Peyer's patch (tissue), 4 donors: ENCODE measurements around the gene CLIC1. TPM values are rescaled to one million over a fixed set of nuclear protein-coding genes. Genes with fewer than 3 reads are reported as not detected.

Source experiments
- DNase-seq, 3 donors: peaks; one replicate each; pipeline ENCODE4 v3.0.0-alpha.2; 2017 to 2019
- H3K27ac ChIP-seq, 4 donors: fragments of 200-600 bp; sonication (generic); one replicate each; pipeline ENCODE4 v1.5.1; 2016 to 2019
- H3K27me3 ChIP-seq, 2 donors: fragments of 200-600 bp; sonication (generic); one replicate each; pipeline ENCODE4 v1.5.1; 2019
- H3K36me3 ChIP-seq, 3 donors: fragments of 200-600 bp; sonication (generic); one replicate each; pipeline ENCODE4 v1.5.1; 2016 to 2019
- H3K4me1 ChIP-seq, 4 donors: fragments of 200-600 bp; sonication (generic); one replicate each; pipeline ENCODE4 v1.5.1; 2016 to 2019
- H3K4me3 ChIP-seq, 4 donors: fragments of 200-600 bp; sonication (generic); 1 replicate in 3 of 4; 2 replicates in 1 of 4; pipeline ENCODE4 v1.5.1; 2016 to 2019; ENCODE audit warnings: mild to moderate bottlenecking in 1 of 4
- H3K9me3 ChIP-seq, 4 donors: fragments of 200-600 bp; sonication (generic); one replicate each; pipeline ENCODE4 v1.5.1; 2016 to 2019; ENCODE audit warnings: mild to moderate bottlenecking in 1 of 4
- CTCF ChIP-seq, 6 experiments: fragments of 450-650 bp in 4 of 6; fragments of 200-600 bp in 2 of 6; sonication (generic) in 1 of 6; IDR thresholded peaks; one replicate each; pipeline ENCODE4 v1.5.1; 2017 to 2019; ENCODE audit warnings: antibody characterized with exemption in 6 of 6, mild to moderate bottlenecking in 3 of 6, moderate library complexity in 1 of 6
- POLR2A ChIP-seq, 2 donors: fragments of 450-650 bp; IDR thresholded peaks; one replicate each; pipeline ENCODE4 v1.5.1; 2017; ENCODE audit warnings: antibody characterized with exemption in 2 of 2, mild to moderate bottlenecking in 2 of 2, moderate library complexity in 2 of 2
- total RNA-seq, 4 donors: library from RNA; depleted of rRNA; stranded (reverse); fragments of >200 nt; gene quantifications; one replicate each; pipeline ENCODE4 v1.1.0, GENCODE V29; 2016

Gene CLIC1
- total RNA-seq, 4 donors from 2014 or later, result 207 to 307 (median 270) TPM

- Histone ChIP-seq H3K4me3 (no peak within 1 kb of the TSS), H3K36me3 (no peaks in the 10 kb centered on the region), H3K4me1 (peaks cover 0 to 15% (median 1%) of the 10 kb centered on the region in 4 donors), H3K27ac (peak within 1 kb of the TSS in 1 of 4 donors; percentile 35), H3K9me3 (no peaks in the 10 kb centered on the region), H3K27me3 (no peaks in the 10 kb centered on the region)
- TF ChIP-seq CTCF (IDR thresholded peaks at IDR 0.05), result no peak
- TF ChIP-seq POLR2A (IDR thresholded peaks at IDR 0.05), result no peak
- DNase-seq, result no peak
Measured at GRCh38 chr6:31715022-31715958, 21.0 kb downstream of the CLIC1 start, which contains the start of gene LY6G6D. TSS of gene LY6G6D (plus strand) at chr6:31715348. CDS start at chr6:31715356, 8 bp downstream.

- peak overlapping the region in 1 of 4 donors; percentile 35 for H3K27ac ChIP-seq
- no peaks in the 10 kb centered on the region for H3K9me3 ChIP-seq
- no peaks in the 10 kb centered on the region for H3K27me3 ChIP-seq
- peaks cover 0 to 15% (median 1%) of the 10 kb centered on the region in 4 donors for H3K4me1 ChIP-seq
- no peak for TF ChIP-seq CTCF (IDR thresholded peaks at IDR 0.05)
- TF ChIP-seq POLR2A (IDR thresholded peaks at IDR 0.05), result no peak
- DNase-seq, result no peak
- no peak overlapping the region for H3K4me3 ChIP-seq
- no peaks in the 10 kb centered on the region for H3K36me3 ChIP-seq
Measured at GRCh38 chr6:31713991-31714684, 22.2 kb downstream of the CLIC1 start.

- TF ChIP-seq POLR2A (IDR thresholded peaks at IDR 0.05) (no peak), CTCF (IDR thresholded peaks at IDR 0.05) (no peak)
- Histone ChIP-seq H3K9me3 (no peaks in the 10 kb centered on the region), H3K4me1 (peaks cover 0 to 15% (median 1%) of the 10 kb centered on the region in 4 donors), H3K36me3 (no peaks in the 10 kb centered on the region), H3K4me3 (no peak overlapping the region), H3K27ac (no peak overlapping the region), H3K27me3 (no peaks in the 10 kb centered on the region)
- no peak for DNase-seq
Measured at GRCh38 chr6:31713465-31713864, 22.9 kb downstream of the CLIC1 start.

DNA sequence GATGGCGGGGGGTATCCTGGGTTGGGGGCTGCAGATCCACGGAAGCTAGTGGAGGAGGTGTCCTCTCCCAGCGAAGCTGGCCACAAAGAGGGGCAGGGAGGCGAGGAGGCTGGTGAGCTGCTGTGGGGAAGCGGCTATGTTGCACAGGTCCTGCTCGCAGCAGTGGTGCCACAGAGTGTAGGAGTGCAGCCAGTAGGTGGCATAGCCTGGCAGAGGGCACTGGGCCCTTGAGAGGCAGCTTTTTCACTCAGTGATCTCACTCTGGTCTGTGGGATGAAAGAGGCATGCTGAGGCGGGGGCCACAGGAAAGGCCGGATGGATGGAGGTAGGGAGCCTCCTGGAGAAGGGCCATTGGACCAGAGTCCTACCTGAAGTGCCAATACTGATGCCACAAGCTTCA is 24.0 kb downstream of the CLIC1 start:
- Histone ChIP-seq H3K36me3 (no peaks in the 10 kb centered on the region), H3K9me3 (no peaks in the 10 kb centered on the region), H3K4me3 (no peak overlapping the region), H3K4me1 (peaks cover 0 to 15% (median 1%) of the 10 kb centered on the region in 4 donors), H3K27ac (no peak overlapping the region), H3K27me3 (no peaks in the 10 kb centered on the region)
- TF ChIP-seq CTCF (IDR thresholded peaks at IDR 0.05) (peak in 4 of 6 experiments; percentile 14 to 44 (median 36)), POLR2A (IDR thresholded peaks at IDR 0.05) (no peak)
- no peak for DNase-seq

DNA sequence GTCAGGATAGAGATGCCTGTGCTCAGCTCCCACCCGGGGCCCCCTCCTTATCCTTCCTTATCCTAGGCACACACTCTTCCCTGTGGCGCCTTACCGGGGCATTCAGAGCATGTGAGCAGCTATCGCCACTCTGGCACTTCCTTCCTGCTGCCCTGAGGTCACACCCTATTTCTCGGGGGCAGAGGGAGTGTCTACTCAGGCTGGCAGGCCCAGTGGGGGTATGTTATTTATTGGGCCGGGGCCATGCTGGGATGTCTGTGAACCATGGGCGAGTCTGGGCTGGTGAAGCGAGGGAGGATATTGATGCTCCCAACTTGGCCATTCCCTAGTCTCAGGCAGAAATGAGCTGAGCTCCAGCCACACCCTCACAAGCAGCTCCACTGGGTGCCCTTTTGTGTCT is 25.1 kb downstream of the CLIC1 start:
- TF ChIP-seq POLR2A (IDR thresholded peaks at IDR 0.05), result no peak
- TF ChIP-seq CTCF (IDR thresholded peaks at IDR 0.05), result no peak
- peak overlapping the region in 1 of 4 donors; percentile 39 for H3K27ac ChIP-seq
- H3K27me3 ChIP-seq, result no peaks in the 10 kb centered on the region
- no peaks in the 10 kb centered on the region for H3K9me3 ChIP-seq
- DNase-seq, result no peak
- no peak overlapping the region for H3K4me3 ChIP-seq
- no peaks in the 10 kb centered on the region for H3K36me3 ChIP-seq
- H3K4me1 ChIP-seq, result peaks cover 0 to 15% (median 1%) of the 10 kb centered on the region in 4 donors
